SH-SY5Y (cell line): ENCODE data around the gene SLC25A36.

Source experiments
- GATA2 ChIP-seq: IDR thresholded peaks from 2 replicates; pipeline ENCODE4 v1.6.1; 2011; ENCODE audit warnings: mild to moderate bottlenecking, low read depth, low read length
- GATA3 ChIP-seq: IDR thresholded peaks from 2 replicates; pipeline ENCODE4 v1.6.1; 2011; ENCODE audit warnings: low read depth, mild to moderate bottlenecking, low read length, moderate library complexity

- no peak for TF ChIP-seq GATA2
- TF ChIP-seq GATA3 = no peak
Observed at GRCh38 chr3:140927279-140928069, 14.2 kb upstream of the SLC25A36 start.
